ENCODE measurements around the gene GADD45G.

Gene GADD45G

DNA sequence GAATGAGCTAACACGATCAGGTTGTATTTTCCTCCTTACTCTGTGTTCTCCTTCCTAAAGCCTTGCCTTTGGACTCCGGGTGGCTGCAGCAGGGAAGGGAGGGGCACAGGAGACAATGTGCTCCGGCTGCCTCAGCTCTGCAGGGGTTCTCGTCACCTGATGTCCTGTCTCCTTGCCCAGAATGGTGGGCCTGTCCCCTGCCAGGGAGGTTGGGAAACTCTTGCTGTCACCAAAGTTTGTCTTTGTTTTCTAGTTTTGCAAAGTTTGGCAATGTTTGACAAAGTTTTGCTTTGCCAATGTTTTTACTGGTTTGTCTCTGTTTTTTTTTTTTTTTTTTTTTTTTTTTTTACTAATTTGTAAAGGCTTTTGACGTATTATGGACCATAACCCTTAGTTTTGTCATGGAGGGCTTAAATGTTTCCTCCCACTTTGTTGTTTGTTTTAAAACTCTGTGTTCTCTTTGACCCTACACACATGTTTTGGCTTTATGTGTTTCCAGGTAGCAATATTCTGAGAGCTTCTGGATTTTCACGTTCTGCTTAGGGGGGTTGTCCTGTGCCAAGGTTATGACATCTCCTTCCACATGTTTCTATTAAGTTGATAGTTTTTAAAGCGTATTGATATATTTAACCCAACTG lies 49.3 kb downstream of the GADD45G start:
- no peak for DNase-seq

DNA sequence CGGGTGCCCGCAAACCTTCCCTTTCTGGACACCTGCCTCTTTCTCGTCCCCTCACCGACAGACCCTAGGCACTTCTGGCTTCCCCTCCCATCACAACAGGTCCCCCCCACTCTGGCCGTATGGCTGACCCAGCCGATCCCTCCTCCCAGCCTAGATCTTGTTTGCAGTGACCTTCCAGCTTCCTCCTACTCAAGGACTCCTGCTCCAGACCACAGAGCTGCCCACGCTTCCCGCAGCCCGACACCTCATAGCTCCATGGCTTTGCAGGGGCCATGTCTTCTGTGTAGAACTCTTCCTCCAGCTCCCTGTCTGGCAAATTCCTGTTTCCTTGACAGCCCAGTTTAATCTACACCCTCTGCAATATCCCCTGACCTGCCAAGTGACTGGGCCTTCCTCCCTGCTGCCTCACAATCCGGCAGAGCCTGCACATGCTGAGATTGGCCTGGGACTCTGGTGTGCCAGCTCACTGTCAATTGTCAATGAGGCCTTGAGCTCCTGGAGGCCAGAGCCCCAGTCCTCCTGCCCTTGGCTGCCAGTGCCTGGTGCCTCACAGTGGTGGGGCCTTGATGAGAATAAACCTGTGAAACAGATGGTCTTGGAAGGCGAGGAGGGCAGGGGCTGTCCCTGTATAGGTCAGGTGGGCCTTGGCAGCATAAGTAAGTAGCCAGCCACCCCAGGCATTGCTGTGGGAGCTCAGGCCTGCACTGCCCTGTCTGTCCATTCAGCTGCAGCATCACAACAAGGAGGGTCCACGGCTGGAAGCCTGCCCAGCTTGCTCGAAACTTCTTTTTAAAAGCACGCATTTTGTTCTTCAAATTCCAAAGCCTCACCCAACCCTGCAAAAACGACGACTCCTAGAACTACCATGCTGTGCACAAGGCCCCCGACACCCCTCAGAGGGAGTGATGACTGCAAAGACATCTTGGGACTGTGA lies 50.5 kb downstream of the GADD45G start:
- DNase-seq, result peak; percentile 62 to 77
